ENCODE results near the gene CHTOP.

The CHTOP gene

GRCh38 chr1:153613406-153613805, 20.5 kb upstream of the CHTOP start:
- DNase-seq: no peak

DNA sequence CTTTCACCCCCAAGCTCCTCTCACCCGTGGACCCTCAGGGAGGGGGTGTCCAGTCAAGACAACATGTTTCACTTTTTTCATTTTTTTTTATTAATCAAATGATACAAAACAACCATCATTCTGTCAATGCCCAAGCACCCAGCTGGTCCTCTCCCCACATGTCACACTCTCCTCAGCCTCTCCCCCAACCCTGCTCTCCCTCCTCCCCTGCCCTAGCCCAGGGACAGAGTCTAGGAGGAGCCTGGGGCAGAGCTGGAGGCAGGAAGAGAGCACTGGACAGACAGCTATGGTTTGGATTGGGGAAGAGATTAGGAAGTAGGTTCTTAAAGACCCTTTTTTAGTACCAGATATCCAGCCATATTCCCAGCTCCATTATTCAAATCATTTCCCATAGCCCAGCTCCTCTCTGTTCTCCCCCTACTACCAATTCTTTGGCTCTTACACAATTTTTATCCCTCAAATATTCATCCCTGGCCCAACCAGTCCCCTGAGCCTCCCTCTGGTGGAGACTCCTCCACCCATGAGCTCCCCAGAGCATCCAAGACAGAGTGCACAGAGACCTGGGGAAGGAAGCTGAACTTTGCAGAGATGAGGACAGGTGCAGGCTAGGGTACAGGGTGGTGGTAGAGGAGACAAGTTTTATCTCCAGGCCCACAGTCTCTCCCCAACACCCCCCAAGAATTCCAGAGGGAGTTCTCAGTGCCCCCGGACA, 19.5 kb upstream of the CHTOP start:
- no peak for DNase-seq

GRCh38 chr1:153614906-153615305, 19.0 kb upstream of the CHTOP start:
- DNase-seq: no peak

DNA sequence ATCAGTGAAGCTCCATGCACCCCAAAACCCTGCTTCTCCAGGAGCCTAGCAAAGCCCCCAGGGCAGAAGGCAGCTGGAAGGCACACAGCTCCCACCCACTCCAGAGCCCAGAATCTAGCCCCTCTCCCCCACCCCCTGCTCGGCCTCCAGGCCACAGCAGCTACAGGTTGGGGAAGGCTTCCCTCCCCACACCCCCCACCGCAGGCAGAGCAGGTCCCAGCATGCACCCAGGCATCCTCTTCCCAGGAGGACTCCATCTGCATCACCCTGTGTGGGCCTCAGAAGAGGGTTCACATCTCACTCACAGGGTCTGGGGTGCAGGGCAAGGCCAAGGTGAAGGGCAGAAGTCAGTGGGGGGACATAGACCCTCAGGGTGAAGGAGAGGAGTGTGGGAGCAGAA, 18.5 kb upstream of the CHTOP start:
- DNase-seq: no peak

DNA sequence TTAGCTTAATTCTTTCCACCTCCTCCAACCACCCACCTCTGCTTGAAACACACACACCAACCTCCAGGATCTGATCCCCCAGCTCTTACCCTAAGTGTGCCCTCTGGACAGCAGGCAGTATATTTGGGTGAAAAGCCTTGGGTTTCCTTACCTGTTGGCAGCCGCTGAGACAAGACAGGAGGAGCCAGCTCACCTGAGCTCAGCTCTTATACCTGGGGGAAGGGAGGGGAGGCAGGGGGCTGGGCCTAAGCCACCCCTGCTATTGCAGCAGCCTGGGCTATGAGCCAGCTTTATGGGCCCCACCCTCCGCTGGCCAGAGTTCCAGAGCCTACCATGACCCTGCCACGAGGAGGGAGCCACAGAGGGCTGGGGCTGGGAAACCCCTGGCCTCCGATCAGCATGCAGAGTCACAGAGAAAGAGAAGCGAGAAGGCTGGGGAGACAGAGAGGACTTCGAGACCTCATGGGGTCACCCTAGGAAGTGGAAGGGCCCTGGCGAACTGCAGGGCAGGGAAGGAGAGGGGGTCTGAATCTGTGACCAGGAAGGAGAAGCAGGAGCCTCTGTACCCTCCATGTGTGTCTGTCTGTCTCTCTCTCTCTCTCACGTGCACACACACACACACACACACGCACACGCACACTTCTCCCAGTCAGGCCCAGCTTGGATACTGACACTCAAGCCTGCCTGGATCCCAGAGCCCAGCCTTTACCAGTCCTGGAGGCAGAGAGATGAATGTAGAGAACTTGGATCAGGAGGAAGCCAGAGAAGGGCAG, 17.5 kb upstream of the CHTOP start, which contains the start of gene S100A14:
TSS of gene S100A14 (minus strand) at position 182 of the 773 bp plus-strand sequence. CDS start 467 bp downstream, outside the sequence.
- DNase-seq: no peak

- no peak for DNase-seq
These were observed 17.0 kb upstream of the CHTOP start for GRCh38 chr1:153616917-153617311.

DNA sequence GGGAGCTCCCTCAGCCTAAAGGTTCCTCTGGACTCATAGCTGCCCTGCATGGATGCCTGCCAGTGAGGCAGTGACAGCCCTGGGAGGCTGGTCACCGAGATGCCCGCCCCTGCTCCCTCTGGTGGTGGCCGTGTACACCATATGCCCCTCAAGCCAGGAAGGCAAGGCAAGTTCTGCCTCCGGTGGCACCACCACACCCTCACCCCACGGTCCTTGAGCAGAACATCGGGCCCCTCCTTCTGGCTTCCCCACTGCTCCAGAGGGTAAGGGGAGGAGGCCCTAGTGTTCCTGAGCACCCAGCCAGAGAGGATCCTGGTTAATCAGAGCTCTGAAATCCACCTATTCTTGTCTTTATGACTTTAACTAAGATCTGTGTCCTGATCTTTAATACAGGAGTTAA, 16.2 kb upstream of the CHTOP start:
- DNase-seq: peak; percentile 60

DNA sequence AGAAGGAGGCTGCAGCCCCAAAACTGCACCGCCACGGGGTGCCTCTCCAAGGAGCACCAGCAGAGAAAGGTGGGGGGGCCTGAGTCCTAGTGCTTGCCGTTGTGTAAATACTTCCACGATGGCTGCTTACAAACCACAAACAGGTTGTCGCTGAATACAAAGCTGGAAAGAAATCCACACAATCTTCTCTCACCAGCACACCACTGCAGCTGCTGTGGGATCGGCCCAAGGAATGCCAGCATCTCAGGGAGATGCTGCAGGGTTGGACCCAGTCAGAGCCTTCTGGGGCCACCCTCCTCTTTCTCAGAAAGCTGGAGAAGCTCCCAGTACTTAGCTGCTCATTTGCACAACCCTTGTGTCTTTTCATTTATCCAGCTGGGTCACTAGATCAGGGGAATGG, 14.7 kb upstream of the CHTOP start:
- DNase-seq: no peak

DNA sequence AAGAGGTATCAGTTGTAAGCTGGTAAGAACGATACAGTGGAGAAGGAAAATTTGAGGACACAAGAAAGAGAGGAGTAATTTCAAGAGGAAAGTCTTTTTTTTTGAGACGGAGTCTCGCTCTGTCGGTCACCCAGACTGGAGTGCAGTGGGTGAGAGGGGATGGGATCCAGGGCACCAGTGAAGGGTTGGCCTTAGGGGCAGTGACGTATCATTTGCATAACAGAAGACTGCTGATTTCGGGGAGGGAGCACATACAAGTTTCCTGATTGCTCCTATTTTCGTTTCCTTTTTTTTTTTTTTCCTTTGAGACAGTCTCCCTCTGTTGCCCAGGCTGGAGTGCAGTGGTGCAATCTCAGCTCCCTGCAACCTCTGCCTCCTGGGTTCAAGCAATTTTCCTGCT, 10.8 kb upstream of the CHTOP start:
- DNase-seq: no peak

DNA sequence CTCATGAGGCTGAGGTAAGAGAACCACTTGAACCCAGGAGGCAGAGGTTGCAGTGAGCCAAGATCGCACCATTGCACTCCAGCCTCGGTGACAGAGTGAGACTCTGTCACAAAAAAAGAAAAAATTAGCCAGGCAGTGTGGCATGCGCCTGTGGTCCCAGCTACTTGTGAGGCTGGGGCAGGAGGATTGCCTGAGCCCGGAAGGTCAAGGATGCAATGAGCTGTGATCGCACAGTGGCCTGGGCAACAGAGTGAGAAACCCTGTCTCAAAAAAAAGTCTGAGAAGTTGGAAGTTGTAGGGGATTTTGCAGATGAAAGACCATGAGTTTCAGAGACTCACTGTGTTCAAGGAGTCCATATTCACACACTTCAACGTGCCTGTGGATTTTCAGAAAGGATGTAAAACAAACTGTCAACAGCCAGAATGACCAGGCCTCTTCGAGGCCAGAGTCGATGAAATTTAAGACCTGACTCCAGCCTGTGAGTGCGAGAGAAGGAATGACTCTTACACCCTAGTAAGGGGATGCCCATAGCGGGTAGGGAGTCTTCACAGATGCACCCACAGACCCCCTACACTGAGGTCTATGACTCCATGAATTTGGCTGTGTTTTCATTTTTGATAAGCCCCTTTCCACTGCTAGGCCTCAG, 8.8 kb upstream of the CHTOP start:
- no peak for DNase-seq

DNA sequence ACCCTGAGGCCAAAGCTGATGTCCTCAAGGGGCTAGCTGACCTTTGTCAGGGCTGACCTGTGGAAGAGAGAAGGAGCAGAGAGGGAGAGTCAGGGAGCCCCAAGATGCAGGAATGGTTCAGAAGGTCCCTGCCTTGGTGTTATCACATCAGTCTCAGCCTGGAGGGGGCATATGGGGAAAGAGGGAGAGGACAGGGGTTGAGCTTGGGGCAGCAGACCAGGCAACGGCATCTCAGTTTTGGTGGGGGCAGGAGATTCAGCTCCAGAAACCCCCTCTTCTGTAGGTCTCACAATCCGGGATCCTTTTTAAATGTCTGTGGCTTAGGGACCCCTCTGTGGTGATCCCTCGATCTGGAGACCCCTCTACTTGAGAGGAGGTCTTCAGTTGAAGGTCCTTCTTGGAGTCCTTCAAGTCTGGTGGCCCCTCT, 7.4 kb upstream of the CHTOP start:
- no peak for DNase-seq

GRCh38 chr1:153626904-153627714, 6.8 kb upstream of the CHTOP start, which contains the start of gene S100A13:
S100A13 (minus strand) TSS chr1:153627505; CDS start chr1:153626472, 1,033 bp downstream.
- no peak for DNase-seq

DNA sequence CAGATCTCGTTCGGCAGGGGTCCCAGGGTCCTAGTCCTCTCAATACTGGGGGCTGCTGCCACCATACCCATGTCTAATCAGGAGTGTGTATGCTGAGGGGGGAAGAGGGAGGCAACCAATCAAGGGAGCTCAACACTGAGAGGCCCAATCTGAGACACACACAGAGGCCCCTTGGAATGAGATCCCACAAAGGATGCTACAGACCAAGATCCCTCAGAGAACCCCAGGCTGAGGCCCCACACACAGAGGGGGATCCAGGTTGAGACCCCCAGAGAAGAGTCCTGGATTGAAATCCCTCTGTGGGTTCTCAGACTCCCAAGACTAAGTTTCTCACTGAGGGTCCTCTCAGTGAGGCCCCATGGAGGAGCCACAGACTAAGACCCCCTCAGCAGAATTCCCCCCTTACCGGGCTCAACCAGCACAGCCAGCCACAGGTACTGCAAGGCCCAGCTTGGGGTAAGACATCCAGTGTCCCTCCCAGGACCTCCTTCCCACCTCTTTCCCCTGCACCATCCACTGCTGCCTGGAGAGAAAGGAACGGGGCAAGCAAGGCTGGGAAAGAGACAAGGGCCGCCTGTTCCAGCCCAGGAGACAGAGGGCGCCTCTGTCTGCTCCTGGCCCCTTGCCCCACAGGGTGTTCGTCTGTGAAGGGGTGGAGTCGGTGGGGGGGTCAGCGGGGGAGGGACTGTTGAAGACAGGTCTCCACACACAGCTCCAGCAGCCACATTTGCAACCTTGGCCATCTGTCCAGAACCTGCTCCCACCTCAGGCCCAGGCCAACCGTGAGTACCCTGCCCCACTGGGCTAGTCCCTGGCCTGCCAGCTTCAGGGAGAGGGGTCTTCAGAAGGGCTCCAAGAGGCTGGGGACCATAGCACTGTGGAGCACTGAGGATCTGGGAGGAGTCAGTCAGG, 5.9 kb upstream of the CHTOP start, which contains the start of gene S100A1:
TSS of gene S100A1 (plus strand) at position 720 of the 912 bp plus-strand sequence. CDS start 2,088 bp downstream, outside the sequence.
- no peak for DNase-seq

GRCh38 chr1:153628638-153629342, 5.1 kb upstream of the CHTOP start:
- DNase-seq: no peak

GRCh38 chr1:153629343-153629665, 4.6 kb upstream of the CHTOP start:
- DNase-seq: no peak

DNA sequence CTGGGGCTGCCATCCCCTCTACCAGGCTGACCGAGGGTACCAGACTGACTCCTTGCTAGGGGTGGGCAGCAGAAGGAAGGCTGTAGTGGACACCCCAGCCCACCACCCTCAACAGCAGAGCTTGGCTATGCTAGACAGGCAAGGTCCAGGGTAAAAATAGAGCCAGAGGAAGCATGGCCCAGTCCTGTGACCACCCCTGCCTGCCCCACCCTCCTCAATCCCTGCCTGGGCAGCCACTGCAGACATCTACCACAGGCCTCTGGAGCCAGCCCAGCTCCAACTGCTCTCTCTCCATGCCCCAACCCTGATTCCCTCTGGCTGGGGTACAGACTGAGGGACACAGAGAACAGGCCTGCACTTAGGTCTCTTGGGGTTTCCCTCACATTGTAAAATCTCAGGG, 3.9 kb upstream of the CHTOP start:
- no peak for DNase-seq

DNA sequence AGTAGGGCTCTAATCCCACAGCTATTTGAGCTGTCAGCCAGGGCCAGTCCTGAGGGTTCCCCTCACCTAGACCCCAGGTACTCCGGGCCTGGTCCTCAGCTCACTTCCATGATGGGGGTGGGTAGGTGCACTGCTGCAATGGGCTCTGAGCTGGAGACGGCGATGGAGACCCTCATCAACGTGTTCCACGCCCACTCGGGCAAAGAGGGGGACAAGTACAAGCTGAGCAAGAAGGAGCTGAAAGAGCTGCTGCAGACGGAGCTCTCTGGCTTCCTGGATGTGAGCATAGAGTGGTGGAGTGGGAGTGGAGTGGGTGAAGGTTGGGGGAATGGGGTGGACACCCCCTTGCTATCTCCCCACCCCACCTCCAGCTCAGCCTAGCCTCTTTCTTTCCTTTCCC, 3.5 kb upstream of the CHTOP start:
- DNase-seq: no peak

DNA sequence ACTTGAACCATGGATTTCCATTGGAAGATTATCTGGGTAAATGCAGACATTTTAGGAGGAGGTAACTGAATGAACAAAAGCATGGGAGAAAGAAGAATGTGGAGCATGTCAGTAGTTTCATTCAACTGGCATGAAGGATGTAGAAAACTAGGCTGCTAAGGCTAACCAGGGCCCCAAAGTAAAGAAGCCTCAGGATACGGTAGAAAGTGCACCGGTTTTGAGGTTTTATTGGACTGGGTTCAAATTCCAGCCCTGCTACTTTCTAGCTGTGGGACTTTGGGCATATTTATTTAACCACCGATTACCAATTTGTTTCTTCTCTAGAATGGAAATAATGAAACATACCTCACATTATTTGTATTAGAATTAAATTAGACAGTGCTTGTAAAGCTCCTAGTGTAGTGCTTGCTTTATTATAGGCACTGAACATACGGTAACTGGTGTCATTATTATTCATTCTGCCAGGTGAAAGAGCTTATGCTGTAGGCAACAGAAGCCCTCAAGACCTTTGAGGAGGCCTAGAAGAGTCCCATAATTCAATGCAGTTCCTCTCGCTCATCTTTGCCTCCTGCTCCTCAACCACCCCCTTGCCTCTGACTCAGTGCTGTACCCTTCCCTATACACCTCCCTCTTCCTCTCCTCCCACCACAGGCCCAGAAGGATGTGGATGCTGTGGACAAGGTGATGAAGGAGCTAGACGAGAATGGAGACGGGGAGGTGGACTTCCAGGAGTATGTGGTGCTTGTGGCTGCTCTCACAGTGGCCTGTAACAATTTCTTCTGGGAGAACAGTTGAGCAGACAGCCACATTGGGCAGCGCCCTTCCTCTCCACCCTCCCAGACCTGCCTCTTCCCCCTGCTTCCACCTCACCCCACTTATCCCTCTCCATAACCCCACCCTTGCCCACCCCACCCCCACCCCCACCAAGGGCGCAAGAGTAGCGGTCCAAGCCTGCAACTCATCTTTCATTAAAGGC, 2.5 kb upstream of the CHTOP start:
- no peak for DNase-seq

DNA sequence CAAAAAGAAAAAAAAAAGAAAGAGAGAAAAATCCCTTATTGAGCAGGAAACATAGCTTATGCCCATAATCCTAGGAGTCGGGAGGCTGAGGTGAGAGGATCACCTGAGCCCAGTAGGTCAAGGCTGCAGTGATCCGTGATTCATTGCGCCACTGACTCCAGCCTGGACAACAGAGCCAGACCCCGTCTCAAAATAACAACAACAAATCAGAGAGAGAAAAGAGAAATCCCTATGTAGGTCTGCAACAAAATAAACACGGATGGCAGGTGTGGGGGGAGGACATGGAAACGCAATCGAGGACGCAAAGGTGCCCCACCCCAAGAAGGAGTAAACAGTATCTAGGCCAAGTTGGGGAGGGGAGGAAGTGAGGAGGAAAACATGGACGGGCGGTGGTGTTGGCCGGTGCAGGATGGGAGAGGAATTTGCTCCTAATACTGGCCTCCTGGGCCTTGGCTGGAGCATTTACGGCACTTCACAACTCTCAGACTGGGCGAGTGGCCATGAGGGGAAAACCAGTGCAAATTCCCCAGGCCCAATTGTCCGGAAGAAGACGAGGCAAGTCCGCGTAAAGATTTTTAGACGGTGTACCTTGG, 609 bp upstream of the CHTOP start:
- no peak for DNase-seq

Measured in stimulated activated naive CD4-positive, alpha-beta T cell treated with Interleukin-2 at 50 U/mL for 16 hours (primary cell).